HepG2 (cell line): Measurements from ENCODE around the gene IL32. TPM values are rescaled to one million over a fixed set of nuclear protein-coding genes. Genes with fewer than 3 reads are reported as not detected.
A peak's percentile ranks its signal among the peaks of the same experiment; 100 is the strongest.

Source experiments
- ATAC-seq: fragments of 200-7000 bp; cut with Tn5 transposase; 3 replicates; pipeline ENCODE4 v1.9.1; 2020; ENCODE audit warnings: mild to moderate bottlenecking, moderate library complexity
- BruUV-seq: library from RNA; stranded (reverse); fragments of 400-500 nt; replicated peaks from 2 replicates; lab custom pipeline; 2021; lab: Mats Ljungman, UMichigan
- CTCF ChIA-PET: fragments of 300-600 bp; formaldehyde crosslinking; extraction: SDS; loops from one replicate; lab custom pipeline; 2021; ENCODE audit warnings: low total read pairs, inconsistent platforms, low intra/inter-chr PET ratio; lab: Yijun Ruan, JAX
- POLR2A ChIA-PET: fragments of 350-600 bp; sonication (Branson Sonifier 250); formaldehyde crosslinking; loops from one replicate; lab custom pipeline; 2020; ENCODE audit warnings: antibody characterized with exemption, inconsistent platforms; lab: Yijun Ruan, JAX
- DNase-seq: peaks from one replicate; pipeline ENCODE4 v3.0.0-alpha.2; 2015; ENCODE audit warnings: low spot score
- FAIRE-seq: peaks from 3 replicates; lab custom pipeline; 2011; peaks lifted over from hg19 to GRCh38; lab: Jason Lieb, UNC
- H2AFZ ChIP-seq: one replicate; pipeline ENCODE4 v1.6.1; 2011; ENCODE audit warnings: low read length, inconsistent platforms
- H3K27ac ChIP-seq: fragments of 300-600 bp; 3 replicates; pipeline ENCODE4 v1.8.0; 2011; ENCODE audit warnings: mixed run types, mild to moderate bottlenecking, mixed read lengths, low read length, inconsistent platforms; ENCODE audit not compliant: insufficient read depth; ENCODE audit errors: extremely low read length
- H3K27me3 ChIP-seq, 2 experiments: fragments of 200-600 bp in 1 of 2; 2 replicates in 1 of 2; 3 replicates in 1 of 2; pipeline versions ENCODE4 v1.6.0 to v1.8.0; 2011; ENCODE audit warnings: low read length in 2 of 2, mild to moderate bottlenecking in 2 of 2, moderate library complexity in 2 of 2, inconsistent platforms in 1 of 2; ENCODE audit not compliant: insufficient read depth in 2 of 2, control insufficient read depth in 1 of 2
- H3K36me3 ChIP-seq, 2 experiments: fragments of 200-600 bp in 1 of 2; replicated peaks in 1 of 2; 2 replicates in 1 of 2; 3 replicates in 1 of 2; pipeline versions ENCODE4 v1.5.1 to v1.8.0; 2011; ENCODE audit warnings: low read length in 2 of 2, inconsistent platforms in 1 of 2; ENCODE audit not compliant: insufficient read depth in 2 of 2, control insufficient read depth in 1 of 2
- H3K4me1 ChIP-seq: 2 replicates; pipeline ENCODE4 v1.5.1; 2012; ENCODE audit warnings: low read length, inconsistent platforms; ENCODE audit not compliant: insufficient read depth
- H3K4me2 ChIP-seq: 2 replicates; pipeline ENCODE4 v1.6.0; 2011; ENCODE audit warnings: low read depth, low read length, inconsistent platforms
- H3K4me3 ChIP-seq, 3 experiments: fragments of 200-600 bp in 1 of 3; sonication (generic), shearing (Covaris generic) in 1 of 3; replicated peaks in 1 of 3; 2 replicates each; pipeline ENCODE4 v1.5.1; 2011 to 2016; ENCODE audit warnings: low read length in 3 of 3, inconsistent platforms in 2 of 3, low read depth in 2 of 3, mild to moderate bottlenecking in 2 of 3, control low read depth in 1 of 3, mixed read lengths in 1 of 3; ENCODE audit not compliant: insufficient read depth in 1 of 3
- H3K79me2 ChIP-seq: one replicate; pipeline ENCODE4 v1.6.1; 2011; ENCODE audit warnings: low read length, inconsistent platforms; ENCODE audit not compliant: insufficient read depth
- H3K9ac ChIP-seq: 2 replicates; pipeline ENCODE4 v1.6.0; 2011; ENCODE audit warnings: mild to moderate bottlenecking, low read depth, low read length, inconsistent platforms; ENCODE audit not compliant: insufficient read depth
- H3K9me3 ChIP-seq: 2 replicates; pipeline ENCODE4 v1.5.1; 2012; ENCODE audit warnings: mild to moderate bottlenecking, low read length
- H4K20me1 ChIP-seq: 2 replicates; pipeline ENCODE4 v1.6.0; 2011; ENCODE audit warnings: inconsistent platforms, mild to moderate bottlenecking, low read length, moderate library complexity; ENCODE audit not compliant: insufficient read depth
- AGO1 ChIP-seq: fragments of 200-400 bp; formaldehyde crosslinking; IDR thresholded peaks from 2 replicates; pipeline ENCODE4 v1.6.1; 2017; ENCODE audit warnings: mild to moderate bottlenecking, low read depth, low read length, moderate library complexity; ENCODE audit not compliant: poor library complexity, severe bottlenecking
- DPF2 ChIP-seq: sonication (generic); formaldehyde crosslinking; IDR thresholded peaks from 2 replicates; pipeline ENCODE4 v1.4.0; 2020; ENCODE audit warnings: mild to moderate bottlenecking, low read depth, missing genetic modification reagents, borderline replicate concordance
- GFI1 ChIP-seq: sonication (generic); formaldehyde crosslinking; IDR thresholded peaks from 2 replicates; pipeline ENCODE4 v1.5.0; 2020; ENCODE audit warnings: missing genetic modification reagents, mild to moderate bottlenecking, borderline replicate concordance
- MXD1 ChIP-seq: sonication (generic); formaldehyde crosslinking; IDR thresholded peaks from 2 replicates; pipeline ENCODE4 v1.4.0; 2020; ENCODE audit warnings: mild to moderate bottlenecking, missing genetic modification reagents
- PRDM4 ChIP-seq: sonication (generic); formaldehyde crosslinking; IDR thresholded peaks from 2 replicates; pipeline ENCODE4 v1.9.0; 2021; ENCODE audit warnings: missing genetic modification reagents, borderline replicate concordance
- RFXAP ChIP-seq: sonication (generic); formaldehyde crosslinking; IDR thresholded peaks from 2 replicates; pipeline ENCODE4 v1.4.0; 2020; ENCODE audit warnings: missing genetic modification reagents, borderline replicate concordance
- SCMH1 ChIP-seq: sonication (generic); formaldehyde crosslinking; IDR thresholded peaks from 2 replicates; pipeline ENCODE4 v1.9.0; 2021; ENCODE audit warnings: missing genetic modification reagents, mild to moderate bottlenecking, borderline replicate concordance
- UBTF ChIP-seq: sonication (generic); formaldehyde crosslinking; IDR thresholded peaks from 2 replicates; pipeline ENCODE4 v1.4.0; 2020; ENCODE audit warnings: mild to moderate bottlenecking, missing genetic modification reagents
- ZMAT5 ChIP-seq: sonication (generic); formaldehyde crosslinking; IDR thresholded peaks from 2 replicates; pipeline ENCODE4 v1.5.0; 2020; ENCODE audit warnings: mild to moderate bottlenecking, low read depth, missing genetic modification reagents, borderline replicate concordance
- whole genome bisulfite sequencing: methylation state at CpG from one replicate; pipeline ENCODE4 v1.1.6; 2017; ENCODE audit warnings: low lambda C conversion rate; 5-methylcytosine and 5-hydroxymethylcytosine counted together
- in situ Hi-C: cut with HindIII; loops from 2 replicates; pipeline ENCODE4 v1.10.0; 2017; ENCODE audit warnings: low pct_unique_long_range_greater_than_20kb; ENCODE audit not compliant: extremely low pct_ligation_motif_present
- intact Hi-C: fragments of 100-400 bp; cut with micrococcal nuclease; formaldehyde crosslinking; loops from one replicate; pipeline ENCODE4 v1.10.0; 2022; ENCODE audit not compliant: unreplicated experiment
- polyA plus RNA-seq, 8 experiments: library from polyadenylated mRNA; depleted of rRNA in 3 of 8; stranded (reverse) in 7 of 8; unstranded in 1 of 8; fragments of >200 nt; fragmentation: Illumina TruSeq in 4 of 8; extraction: Trizol in 4 of 8; gene quantifications; 2 replicates each; pipeline versions ENCODE4 v1.2.1 to v1.2.3, GENCODE V29; 2011 to 2016; ENCODE audit warnings: low read depth in 4 of 8, missing spikeins in 1 of 8, mixed read lengths in 1 of 8; ENCODE audit not compliant: insufficient read depth in 1 of 8
- total RNA-seq, 5 experiments: library from RNA; depleted of rRNA; stranded (reverse); fragments of >200 nt; fragmentation: Illumina TruSeq; extraction: Trizol; gene quantifications; 2 replicates each; pipeline ENCODE4 v1.2.3, GENCODE V29; 2016; ENCODE audit warnings: low read depth in 1 of 5

Gene IL32
- total and polyA plus RNA-seq, 2 of the 13 experiments (the other 11 are each of a cell fraction or from before 2014, with no cell fraction given), result 115 to 165 TPM

- no TSS peak for BruUV-seq
- H3K4me3 ChIP-seq, result no peak overlapping the region
- ChIA-PET CTCF (no interaction called here), POLR2A (interaction anchor here (0.9 to 1.4 kb wide), 2 partner anchors 21 to 42 kb away, joined by 3 to 5 read pairs; partner anchors contain the start of gene IL32)
- TF ChIP-seq SCMH1 (CRISPR knock-in tag) (no peak), RFXAP (no peak), DPF2 (CRISPR knock-in tag) (no peak)
- ATAC-seq (no peak), DNase-seq (no peak), FAIRE-seq (no peak)
- no peaks in the 10 kb centered on the region for H3K79me2 ChIP-seq
- intact Hi-C loops (no loop called here), in situ Hi-C loops (no loop called here)
- no peak overlapping the region for H3K27ac ChIP-seq
- H3K9ac ChIP-seq, result no peak overlapping the region
- H3K36me3 ChIP-seq, result no peaks in the 10 kb centered on the region
- peaks cover 12 to 70% of the 10 kb centered on the region in 2 experiments for H3K27me3 ChIP-seq
- H2AFZ ChIP-seq, result no peak overlapping the region
- H3K4me2 ChIP-seq, result no peak overlapping the region
- no peaks in the 10 kb centered on the region for H3K9me3 ChIP-seq
- 51% methylated on average over 5 of the region's 6 CpGs for WGBS
- no peaks in the 10 kb centered on the region for H4K20me1 ChIP-seq
- H3K4me1 ChIP-seq, result peaks cover 25% of the 10 kb centered on the region
Observed at GRCh38 chr16:3044708-3045107, 20.7 kb upstream of the IL32 start.

- no TSS peak for BruUV-seq
- WGBS, result 11% methylated on average over 30 of the region's 86 CpGs
- Histone ChIP-seq H3K4me3 (peak within 1 kb of the TSS; percentile 42 to 67 (median 48); a peak in 5 of 6 replicates), H3K27me3 (peaks cover 10 to 77% of the 10 kb centered on the region in 2 experiments), H3K4me1 (peaks cover 25% of the 10 kb centered on the region), H3K4me2 (peak within 1 kb of the TSS; percentile 88), H3K36me3 (no peaks in the 10 kb centered on the region), H3K9me3 (no peaks in the 10 kb centered on the region), H3K27ac (no peak within 1 kb of the TSS), H3K9ac (no peak within 1 kb of the TSS), H2AFZ (no peak within 1 kb of the TSS), H4K20me1 (no peaks in the 10 kb centered on the region), H3K79me2 (no peaks in the 10 kb centered on the region)
- ATAC-seq, result peak; percentile 59
- DNase-seq, result no peak
- intact Hi-C loops, result no loop called here
- FAIRE-seq, result no peak
- CTCF ChIA-PET, result no interaction called here
- in situ Hi-C loops, result no loop called here
- POLR2A ChIA-PET, result interaction anchor here (0.8 to 1.4 kb wide), 6 partner anchors 13 to 46 kb away, joined by 3 to 7 read pairs (median 4); no protein-coding TSS in a partner anchor
- TF ChIP-seq ZMAT5 (CRISPR knock-in tag) (no peak), AGO1 (peak; percentile 24), UBTF (peak; percentile 34; the same call in 1 of the 2 replicates), PRDM4 (CRISPR knock-in tag) (no peak), MXD1 (0 out of 2 replicates have a peak, but pooled peaks have one; percentile 30), GFI1 (no peak)
Observed at GRCh38 chr16:3045758-3046640, 19.4 kb upstream of the IL32 start, which contains the start of gene MMP25. Gene MMP25 (plus strand): TSS chr16:3046561. CDS start chr16:3046918, 357 bp downstream.
